Measurements from ENCODE around the gene RBM28.

The RBM28 gene, protein sequence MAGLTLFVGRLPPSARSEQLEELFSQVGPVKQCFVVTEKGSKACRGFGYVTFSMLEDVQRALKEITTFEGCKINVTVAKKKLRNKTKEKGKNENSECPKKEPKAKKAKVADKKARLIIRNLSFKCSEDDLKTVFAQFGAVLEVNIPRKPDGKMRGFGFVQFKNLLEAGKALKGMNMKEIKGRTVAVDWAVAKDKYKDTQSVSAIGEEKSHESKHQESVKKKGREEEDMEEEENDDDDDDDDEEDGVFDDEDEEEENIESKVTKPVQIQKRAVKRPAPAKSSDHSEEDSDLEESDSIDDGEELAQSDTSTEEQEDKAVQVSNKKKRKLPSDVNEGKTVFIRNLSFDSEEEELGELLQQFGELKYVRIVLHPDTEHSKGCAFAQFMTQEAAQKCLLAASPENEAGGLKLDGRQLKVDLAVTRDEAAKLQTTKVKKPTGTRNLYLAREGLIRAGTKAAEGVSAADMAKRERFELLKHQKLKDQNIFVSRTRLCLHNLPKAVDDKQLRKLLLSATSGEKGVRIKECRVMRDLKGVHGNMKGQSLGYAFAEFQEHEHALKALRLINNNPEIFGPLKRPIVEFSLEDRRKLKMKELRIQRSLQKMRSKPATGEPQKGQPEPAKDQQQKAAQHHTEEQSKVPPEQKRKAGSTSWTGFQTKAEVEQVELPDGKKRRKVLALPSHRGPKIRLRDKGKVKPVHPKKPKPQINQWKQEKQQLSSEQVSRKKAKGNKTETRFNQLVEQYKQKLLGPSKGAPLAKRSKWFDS

GRCh38 chr7:128343554-128344430 is at the start of gene RBM28:
Gene RBM28, minus strand, starts transcription at chr7:128343908. Its CDS starts 115 bp downstream, at chr7:128343793.
- DNase-seq (ENCODE audit: low read depth): peak; percentile 88

DNA sequence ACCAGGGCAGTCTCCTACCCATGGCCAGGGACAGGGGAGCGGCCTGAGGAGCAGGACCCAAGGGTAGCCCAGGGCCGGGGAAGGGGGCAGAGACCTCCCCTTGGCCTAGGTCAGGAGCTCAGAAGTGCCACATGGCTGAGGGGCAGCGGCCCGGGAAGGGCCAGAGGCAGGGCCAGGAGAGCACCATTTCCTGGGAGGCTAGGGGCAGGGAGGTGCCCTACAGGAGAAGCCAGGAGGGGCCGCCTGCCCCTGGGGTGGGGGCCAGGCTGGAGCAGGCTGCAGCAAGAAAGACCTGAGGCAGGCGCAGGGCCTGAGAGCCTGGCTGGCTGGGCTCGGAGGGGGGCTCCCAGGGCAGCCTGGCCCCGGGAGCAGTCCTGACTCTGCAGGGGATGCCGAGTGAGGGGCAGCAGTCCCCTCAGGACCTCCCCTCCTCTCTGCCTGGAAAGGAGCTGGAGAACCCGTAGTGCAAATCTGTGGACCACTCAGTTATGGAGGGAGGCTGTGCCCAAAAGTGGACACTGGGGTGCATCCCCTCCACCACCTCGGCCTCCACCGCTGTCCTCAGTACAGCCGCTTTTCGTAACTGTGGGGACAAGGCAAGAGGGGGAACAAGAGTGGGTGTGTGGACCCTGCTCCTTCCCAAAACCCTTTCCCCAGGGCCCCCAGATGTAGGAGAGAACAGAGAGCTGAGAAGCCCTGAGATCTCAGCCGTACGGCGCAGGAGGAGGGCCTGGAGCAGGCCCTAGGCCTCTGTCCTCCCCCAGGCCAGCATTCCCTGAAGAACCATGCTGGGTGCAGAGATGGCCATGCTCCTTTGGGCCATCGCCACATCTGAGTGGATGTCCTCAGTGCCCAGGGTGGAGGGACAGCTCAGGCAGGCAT is 49.0 kb upstream of the RBM28 start:
- DNase-seq (ENCODE audit: low read depth): no peak

- DNase-seq (ENCODE audit: low read depth): no peak
These were observed 48.1 kb upstream of the RBM28 start for GRCh38 chr7:128391805-128392204.

DNA sequence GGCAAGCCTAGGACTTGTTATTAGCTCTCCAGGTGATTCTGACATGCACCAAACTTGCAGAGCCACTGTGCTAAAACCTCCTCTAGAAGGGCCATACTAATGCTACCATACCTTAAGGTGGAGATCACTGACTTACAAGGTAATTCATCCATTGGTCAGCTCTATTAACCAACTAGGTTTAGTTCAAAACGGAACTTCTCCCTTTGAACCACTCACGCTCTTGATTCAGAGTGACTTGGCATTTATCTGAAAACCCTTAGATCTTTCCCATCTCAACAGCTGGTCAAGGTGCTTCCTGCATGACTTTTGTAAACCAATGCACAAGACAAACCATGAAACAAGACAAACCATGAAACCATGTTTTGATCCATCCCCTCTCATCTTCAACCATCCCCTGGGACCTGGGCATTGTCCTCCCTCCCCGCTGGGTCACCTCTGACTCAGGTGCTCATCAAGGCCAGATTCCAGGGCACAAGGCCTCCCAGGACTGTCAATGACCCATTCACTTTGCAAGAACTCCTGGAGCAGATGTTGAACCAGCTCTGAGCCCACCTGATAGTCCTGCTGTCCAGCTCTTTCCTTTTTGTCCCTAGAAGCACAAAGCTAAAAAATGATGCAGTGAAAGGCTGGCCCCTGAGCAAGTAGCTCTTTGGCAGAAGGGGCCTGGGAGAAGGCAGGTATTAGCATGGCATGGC is 47.3 kb upstream of the RBM28 start:
- no peak for DNase-seq (ENCODE audit: low read depth)

DNA sequence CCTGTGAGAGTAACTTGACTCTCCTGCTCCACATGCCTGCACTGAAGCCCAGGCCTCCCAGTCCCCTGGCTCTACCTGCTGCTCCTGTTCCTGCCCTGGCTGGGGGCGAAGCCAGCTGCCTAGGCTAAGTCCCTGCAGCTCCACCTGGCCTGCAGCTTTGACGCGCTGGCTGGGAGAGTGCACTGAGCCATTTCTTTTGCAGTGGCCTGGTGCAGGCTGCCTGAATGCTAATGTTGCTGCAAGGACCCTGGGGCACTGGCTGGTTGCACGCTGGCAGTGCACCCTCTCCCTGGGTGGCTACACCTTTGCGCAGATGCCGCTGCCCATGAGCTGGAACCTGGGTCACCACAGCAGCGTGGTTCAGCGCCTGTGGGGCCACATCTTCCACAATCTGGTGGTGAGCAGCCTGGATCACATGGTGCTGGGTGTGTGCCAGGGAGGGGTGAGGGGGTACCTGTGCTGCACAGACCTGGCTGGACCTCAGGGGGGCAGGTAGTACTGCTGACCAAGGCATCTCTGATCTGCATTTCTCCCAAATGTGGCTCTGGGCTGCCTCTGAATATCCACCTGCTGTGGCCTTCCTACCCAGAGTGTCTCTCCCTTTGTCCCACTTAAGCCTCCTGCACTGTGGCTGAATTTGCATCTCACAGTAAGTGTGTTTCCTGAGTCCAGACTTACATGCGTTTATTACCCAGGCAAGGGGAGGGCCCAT is 46.1 kb upstream of the RBM28 start:
- no peak for DNase-seq (ENCODE audit: low read depth)

GRCh38 chr7:128389085-128389617 is 45.4 kb upstream of the RBM28 start:
- DNase-seq (ENCODE audit: low read depth): no peak

- no peak for DNase-seq (ENCODE audit: low read depth)
These were observed 44.4 kb upstream of the RBM28 start for GRCh38 chr7:128388145-128388485.

DNA sequence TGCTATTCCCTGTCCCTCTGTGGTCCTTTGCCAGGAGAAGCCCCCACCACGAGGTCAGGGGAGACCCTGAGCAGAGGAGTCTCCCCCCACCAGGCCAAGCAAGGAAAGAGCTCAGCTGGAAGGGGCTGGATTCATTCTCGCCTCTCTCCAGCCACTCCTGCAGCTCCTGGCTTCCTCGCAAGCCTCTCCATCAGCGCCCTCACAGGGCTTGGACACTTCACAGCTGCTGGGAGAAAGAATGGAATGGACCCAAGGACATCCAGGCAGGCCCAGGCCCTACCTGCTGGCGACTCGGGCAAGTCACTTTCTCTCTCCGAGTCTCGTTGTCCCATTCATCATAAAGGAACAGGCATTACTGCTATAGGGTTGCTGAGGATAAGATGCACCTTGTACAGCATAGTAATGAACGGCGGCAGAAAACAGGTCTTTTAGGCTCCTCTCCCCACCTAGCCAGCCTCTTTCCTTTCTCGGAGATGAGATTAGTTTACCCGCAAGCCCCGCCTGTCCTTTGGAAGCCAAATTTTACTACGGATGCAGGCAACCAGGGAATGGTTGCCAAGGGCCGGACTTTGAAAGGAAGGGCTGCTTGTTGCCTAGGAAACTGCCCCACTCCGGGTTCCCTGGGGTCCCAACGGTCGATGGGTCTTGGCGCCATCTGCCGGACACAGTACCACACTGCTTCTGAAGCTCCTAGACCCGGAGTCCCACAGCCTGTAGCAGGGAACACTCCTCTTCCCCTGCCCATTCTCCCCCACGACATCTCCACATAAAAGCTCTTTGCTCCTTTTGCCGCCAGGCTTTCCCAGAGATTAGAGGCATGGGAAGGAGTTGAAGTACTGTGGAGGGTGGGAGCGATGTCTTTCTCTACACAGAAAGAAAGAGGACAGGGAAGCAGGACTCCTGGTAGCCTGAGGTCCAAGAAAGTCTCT is 43.8 kb upstream of the RBM28 start:
- peak; percentile 36 for DNase-seq (ENCODE audit: low read depth)

DNA sequence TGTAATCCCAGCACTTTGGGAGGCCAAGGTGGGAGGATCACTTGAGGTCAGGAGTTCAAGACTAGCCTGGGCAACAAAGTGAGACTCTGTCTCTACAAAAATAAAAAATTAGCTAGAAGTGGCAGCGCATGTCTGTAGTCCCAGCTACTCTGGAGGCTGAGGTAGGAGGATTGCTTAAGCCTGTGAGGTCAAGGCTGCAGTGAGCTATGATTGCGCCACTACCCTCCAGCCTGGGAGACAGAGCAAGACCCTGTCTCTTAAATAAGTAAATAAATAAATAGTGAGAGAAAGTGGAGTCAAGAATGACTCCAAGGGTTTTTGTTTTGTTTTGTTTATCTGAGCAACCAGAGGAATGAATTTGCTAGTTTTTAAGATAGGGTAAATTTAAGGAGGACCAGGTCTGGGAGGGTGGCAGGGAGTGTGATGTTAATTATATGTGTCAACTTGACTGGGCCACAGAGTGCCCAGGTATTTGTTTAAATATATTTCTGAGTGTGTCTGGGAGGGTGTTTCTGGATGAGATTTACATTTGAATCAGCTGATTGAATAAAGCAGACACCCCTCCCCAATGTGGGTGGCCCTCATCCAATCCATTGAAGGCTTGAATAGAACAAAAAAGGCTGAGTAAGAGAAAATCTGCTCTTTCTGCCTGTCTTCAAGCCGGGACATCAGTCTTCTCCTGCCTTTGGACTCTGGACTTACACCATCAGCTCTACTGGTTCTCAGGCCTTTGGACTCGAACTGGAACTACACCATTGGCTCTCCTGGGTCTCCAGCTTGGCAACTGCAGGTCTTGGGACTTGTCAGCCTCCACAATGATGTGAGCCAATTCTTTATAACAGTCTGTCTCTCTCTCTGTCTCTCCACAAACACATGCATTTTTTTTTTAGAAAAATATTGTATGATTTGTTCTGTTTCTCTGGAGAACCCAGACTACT is 42.5 kb upstream of the RBM28 start:
- no peak for DNase-seq (ENCODE audit: low read depth)

GRCh38 chr7:128384726-128385125 is 41.0 kb upstream of the RBM28 start:
- DNase-seq (ENCODE audit: low read depth): no peak

GRCh38 chr7:128383776-128384175 is 40.1 kb upstream of the RBM28 start:
- no peak for DNase-seq (ENCODE audit: low read depth)

DNA sequence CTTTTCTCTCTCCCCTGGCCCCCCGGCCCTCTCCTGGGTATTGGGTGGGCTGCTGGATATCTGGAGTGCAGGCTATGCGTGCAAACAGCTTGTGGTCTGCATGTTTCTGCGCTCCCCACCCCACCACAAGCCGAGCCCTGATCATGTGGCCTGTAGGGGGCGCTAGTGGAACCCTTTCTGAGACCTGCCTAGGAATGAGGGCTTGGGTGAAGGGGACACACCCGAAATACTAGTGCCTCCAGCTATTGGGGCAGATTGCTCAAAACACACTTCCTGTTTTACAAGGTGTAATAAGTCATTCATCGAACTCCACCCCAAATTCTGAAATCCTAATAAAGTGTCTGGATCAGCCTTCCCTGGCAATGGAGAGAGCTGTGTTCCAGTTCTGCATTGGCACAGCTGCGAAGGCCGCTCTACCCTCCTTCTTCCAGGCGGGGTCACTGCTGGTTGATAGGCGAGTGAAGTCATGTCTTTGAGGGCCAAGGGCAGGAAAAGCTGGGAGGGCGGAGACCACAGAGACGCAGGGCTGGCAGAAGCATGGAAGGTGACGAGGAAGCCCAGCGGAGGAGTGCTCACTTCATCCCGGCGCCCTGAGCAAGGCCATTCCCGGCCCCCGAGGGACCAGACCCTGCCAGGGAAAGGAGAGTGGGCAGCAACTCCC is 37.6 kb upstream of the RBM28 start:
- DNase-seq (ENCODE audit: low read depth): no peak

DNA sequence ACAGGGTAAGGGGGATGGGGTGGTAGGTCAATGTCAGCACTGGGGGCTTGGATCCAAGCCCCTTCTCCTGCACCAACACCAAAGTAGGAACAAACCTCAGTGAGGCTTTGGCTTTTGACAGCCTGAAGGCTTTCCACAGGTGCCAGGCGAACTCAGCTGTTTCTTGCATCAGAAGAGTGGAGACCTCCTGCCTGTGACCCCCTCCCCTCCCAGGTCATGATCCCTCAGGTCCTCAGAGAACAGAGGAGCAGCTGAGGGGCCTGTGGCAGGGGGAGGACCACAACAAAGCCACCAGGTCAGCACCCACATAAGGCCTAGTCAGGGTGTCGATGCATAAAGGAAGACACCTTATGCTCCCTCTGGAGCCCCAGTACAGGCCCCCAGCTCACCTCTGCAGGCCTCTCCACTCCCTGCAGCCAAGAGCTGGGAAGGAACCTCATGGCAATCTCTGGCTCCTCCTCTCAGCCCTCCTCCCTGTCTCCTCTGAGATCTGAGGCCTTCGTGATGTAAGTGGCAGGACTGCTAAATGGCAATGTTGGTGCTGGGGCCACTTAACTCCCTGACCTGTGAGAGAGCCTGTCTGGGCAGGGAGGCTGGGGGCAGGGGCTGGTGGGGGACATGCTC is 36.9 kb upstream of the RBM28 start:
- no peak for DNase-seq (ENCODE audit: low read depth)

DNA sequence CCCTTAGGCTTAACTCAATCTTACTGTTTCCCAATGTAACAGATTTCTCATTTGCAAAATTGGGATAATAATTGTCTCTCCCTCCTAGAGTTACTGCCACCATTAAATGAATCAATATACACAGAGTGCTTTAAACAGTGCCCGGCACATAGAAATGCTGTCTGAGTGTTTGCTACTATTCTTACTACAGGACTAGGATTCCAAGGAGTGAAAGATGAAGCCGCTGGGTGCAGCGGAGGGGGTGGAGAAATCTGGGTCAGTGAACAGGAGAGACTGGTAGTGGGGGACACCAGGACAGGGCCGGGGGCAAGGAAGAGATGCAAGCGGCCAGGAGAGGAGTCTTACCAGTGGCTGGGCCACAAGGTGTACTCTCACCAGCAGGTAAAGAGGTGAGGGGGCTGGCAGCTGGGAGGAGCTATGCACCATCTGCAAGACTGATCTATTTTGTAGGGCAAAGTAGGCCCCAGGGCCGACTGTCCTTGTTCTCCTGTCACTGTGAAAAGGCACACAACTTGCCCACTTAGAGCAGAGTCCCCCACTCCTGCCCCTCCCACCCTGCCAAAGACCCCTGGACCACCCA is 36.3 kb upstream of the RBM28 start:
- DNase-seq (ENCODE audit: low read depth): no peak

- DNase-seq (ENCODE audit: low read depth): no peak
These were observed 34.9 kb upstream of the RBM28 start for GRCh38 chr7:128378637-128379036.

- DNase-seq (ENCODE audit: low read depth): no peak
These were observed 32.4 kb upstream of the RBM28 start for GRCh38 chr7:128376077-128376476.
